ENCODE measurements around the gene SPATA13.

SPATA13 gene

GRCh38 chr13:24183741-24184182 is 23.2 kb downstream of the SPATA13 start:
- DNase-seq, result no peak
- H3K36me3 ChIP-seq, result no peaks in the 10 kb centered on the region
- no peaks in the 10 kb centered on the region for H3K4me1 ChIP-seq
- H3K9me3 ChIP-seq, result no peaks in the 10 kb centered on the region
- H3K4me3 ChIP-seq, result no peak overlapping the region
- no peaks in the 10 kb centered on the region for H3K27me3 ChIP-seq
- TF ChIP-seq CTCF (IDR thresholded peaks at IDR 0.05), result no peak
- H3K27ac ChIP-seq, result no peak overlapping the region
- intact Hi-C loops (cut with DNase I; ENCODE audit: low total_unique reads), result no loop called here

- Histone ChIP-seq H3K27me3 (no peaks in the 10 kb centered on the region), H3K4me1 (no peaks in the 10 kb centered on the region), H3K4me3 (no peak overlapping the region), H3K9me3 (peaks cover 0 to 3% (median 0%) of the 10 kb centered on the region in 3 donors), H3K27ac (no peak overlapping the region), H3K36me3 (no peaks in the 10 kb centered on the region)
- no peak for DNase-seq
- intact Hi-C loops (cut with DNase I; ENCODE audit: low total_unique reads), result no loop called here
- no peak for TF ChIP-seq CTCF (IDR thresholded peaks at IDR 0.05)
Observed at GRCh38 chr13:24184265-24184841, 23.8 kb downstream of the SPATA13 start.

GRCh38 chr13:24184882-24185281 is 24.4 kb downstream of the SPATA13 start:
- Histone ChIP-seq H3K4me1 (no peaks in the 10 kb centered on the region), H3K4me3 (no peak overlapping the region)
- no peak for TF ChIP-seq CTCF (IDR thresholded peaks at IDR 0.05)

GRCh38 chr13:24185591-24186232 is 25.2 kb downstream of the SPATA13 start:
- Histone ChIP-seq H3K4me1 (no peaks in the 10 kb centered on the region), H3K4me3 (no peak overlapping the region), H3K36me3 (no peaks in the 10 kb centered on the region), H3K9me3 (peaks cover 0 to 3% (median 0%) of the 10 kb centered on the region in 3 donors), H3K27me3 (no peaks in the 10 kb centered on the region), H3K27ac (no peak overlapping the region)
- DNase-seq, result no peak
- intact Hi-C loops (cut with DNase I; ENCODE audit: low total_unique reads), result no loop called here
- no peak for TF ChIP-seq CTCF (IDR thresholded peaks at IDR 0.05)

More at GRCh38 chr13:24184882-24185281, 24.4 kb downstream of the SPATA13 start:
- no peak overlapping the region for H3K27ac ChIP-seq
- no peak for DNase-seq
- H3K9me3 ChIP-seq, result peaks cover 0 to 3% (median 0%) of the 10 kb centered on the region in 3 donors
- H3K36me3 ChIP-seq, result no peaks in the 10 kb centered on the region
- no peaks in the 10 kb centered on the region for H3K27me3 ChIP-seq
- intact Hi-C loops (cut with DNase I; ENCODE audit: low total_unique reads), result no loop called here

- intact Hi-C loops (cut with DNase I; ENCODE audit: low total_unique reads), result no loop called here
- TF ChIP-seq CTCF (IDR thresholded peaks at IDR 0.05), result no peak
- Histone ChIP-seq H3K9me3 (peaks cover 0 to 3% (median 0%) of the 10 kb centered on the region in 3 donors), H3K36me3 (no peaks in the 10 kb centered on the region), H3K4me1 (no peaks in the 10 kb centered on the region), H3K27me3 (no peaks in the 10 kb centered on the region), H3K27ac (no peak overlapping the region), H3K4me3 (no peak overlapping the region)
- no peak for DNase-seq
Observed at GRCh38 chr13:24187185-24187584, 26.7 kb downstream of the SPATA13 start.
